Activated gamma-delta T cell treated with anti-CD3 and anti-CD28 coated beads, Interleukin-2, amount 50 U/mL, for 16 hours (primary cell): ENCODE results near the gene MUC15.
"Not testable (repeated sequence)": the region's sequence is repeated elsewhere in the genome, so short reads cannot be mapped to it uniquely, and the experiment has no call there.

ENCODE experiments used
- DNase-seq: peaks from one replicate; pipeline ENCODE4 v3.0.0-alpha.2; 2020; ENCODE audit warnings: low read depth

The MUC15 gene, protein sequence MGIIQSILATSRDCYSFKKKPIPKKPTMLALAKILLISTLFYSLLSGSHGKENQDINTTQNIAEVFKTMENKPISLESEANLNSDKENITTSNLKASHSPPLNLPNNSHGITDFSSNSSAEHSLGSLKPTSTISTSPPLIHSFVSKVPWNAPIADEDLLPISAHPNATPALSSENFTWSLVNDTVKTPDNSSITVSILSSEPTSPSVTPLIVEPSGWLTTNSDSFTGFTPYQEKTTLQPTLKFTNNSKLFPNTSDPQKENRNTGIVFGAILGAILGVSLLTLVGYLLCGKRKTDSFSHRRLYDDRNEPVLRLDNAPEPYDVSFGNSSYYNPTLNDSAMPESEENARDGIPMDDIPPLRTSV

GRCh38 chr11:26571861-26572654, at the start of gene MUC15:
TSS of gene MUC15 (minus strand) at chr11:26572263. CDS start at chr11:26567094, 5,169 bp downstream.
- DNase-seq, result no peak

GRCh38 chr11:26621132-26621531, 49.1 kb upstream of the MUC15 start:
- no peak for DNase-seq

- DNase-seq, result no peak
Measured at GRCh38 chr11:26620282-26621045, 48.4 kb upstream of the MUC15 start.

GRCh38 chr11:26618441-26618840, 46.4 kb upstream of the MUC15 start:
- no peak for DNase-seq

DNA sequence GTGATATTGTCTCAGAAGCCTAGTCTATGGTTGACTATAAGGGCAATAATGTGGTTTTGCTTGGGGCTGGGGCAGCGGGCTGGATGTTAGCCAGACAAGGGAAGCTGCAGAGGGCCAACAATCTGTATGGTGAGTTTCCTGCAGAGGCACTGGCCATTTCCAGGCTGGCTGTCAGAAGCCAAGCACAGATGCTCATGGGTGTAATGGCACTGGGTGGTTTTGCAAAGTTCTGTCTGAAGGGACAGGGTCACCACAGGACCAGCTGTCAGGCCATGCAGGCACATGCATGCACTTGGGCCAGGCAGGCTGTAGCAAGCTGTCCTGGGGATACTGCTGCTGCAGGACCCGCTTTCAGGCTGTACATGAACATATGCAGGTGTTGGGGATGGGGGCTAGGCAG, 41.7 kb upstream of the MUC15 start:
- no peak for DNase-seq

- no peak for DNase-seq
Measured at GRCh38 chr11:26608507-26609146, 36.6 kb upstream of the MUC15 start.

DNA sequence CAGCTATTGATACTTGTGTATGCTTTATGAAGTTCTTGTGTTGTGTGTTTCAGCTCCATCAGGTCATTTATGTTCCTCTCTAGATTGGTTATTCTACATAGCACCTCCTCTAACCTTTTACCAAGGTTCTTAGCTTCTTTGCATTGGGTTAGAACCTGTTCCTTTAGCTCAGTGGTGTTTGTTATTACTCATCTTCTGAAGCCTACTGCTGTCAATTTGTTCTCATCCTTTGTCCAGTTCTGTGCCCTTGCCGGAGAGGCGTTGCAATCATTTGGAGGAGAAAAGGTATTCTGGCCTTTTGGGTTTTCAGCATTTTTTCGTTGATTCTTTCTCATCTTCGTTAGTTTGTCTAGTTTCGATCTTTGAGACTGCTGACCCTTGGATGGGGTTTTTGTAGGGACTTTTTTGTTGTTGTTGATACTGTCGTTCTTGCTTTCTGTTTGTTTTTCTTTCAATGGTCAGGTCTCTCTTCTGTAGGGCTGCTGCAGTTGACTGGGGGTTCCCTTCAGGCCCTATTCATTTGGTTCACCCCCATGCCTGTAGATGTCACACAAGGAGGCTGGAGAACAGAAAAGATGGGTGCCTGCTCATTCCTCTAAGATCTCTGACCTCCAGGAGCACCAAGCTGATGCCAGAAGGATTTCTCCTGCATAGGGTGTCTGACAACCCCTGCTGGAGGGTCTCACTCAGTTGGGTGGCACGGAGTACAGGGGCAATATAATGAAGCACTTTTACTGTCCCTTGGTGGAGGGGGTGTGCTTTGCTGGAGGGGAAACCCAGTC, 35.9 kb upstream of the MUC15 start:
- no peak for DNase-seq

DNA sequence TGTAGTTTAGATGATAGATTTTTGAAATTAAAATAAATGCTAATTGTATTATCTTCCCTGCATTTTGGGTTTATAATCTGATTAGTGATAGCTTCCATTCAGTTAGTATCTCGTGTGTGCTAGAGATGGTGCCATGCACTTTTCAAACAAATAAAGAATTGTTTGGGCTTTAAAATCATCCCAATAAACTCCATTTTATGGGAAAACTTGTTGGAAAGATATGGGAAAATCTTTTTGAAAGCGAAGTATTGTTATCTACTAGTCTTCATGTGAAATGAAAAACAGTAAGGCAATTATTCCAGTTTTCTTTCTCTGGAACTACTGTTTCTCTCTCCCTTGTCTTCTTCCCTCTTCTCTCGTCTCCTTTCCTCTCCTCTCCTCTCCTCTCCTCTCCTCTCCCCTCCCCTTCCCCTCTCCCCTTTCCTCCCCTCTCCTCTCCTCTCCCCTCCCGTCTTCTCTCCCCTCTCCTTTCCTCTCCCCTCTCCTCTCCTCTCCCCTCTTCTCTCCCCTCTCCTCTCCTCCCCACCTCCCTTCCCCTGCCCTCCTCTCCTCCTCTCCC, 27.9 kb upstream of the MUC15 start:
- DNase-seq, result no peak

GRCh38 chr11:26599425-26599824, 27.4 kb upstream of the MUC15 start:
- no peak for DNase-seq

GRCh38 chr11:26597899-26598298, 25.8 kb upstream of the MUC15 start:
- no peak for DNase-seq

- not testable (repeated sequence) for DNase-seq
Measured at GRCh38 chr11:26597049-26597689, 25.1 kb upstream of the MUC15 start.

GRCh38 chr11:26595207-26595865, 23.3 kb upstream of the MUC15 start:
- not testable (repeated sequence) for DNase-seq

DNA sequence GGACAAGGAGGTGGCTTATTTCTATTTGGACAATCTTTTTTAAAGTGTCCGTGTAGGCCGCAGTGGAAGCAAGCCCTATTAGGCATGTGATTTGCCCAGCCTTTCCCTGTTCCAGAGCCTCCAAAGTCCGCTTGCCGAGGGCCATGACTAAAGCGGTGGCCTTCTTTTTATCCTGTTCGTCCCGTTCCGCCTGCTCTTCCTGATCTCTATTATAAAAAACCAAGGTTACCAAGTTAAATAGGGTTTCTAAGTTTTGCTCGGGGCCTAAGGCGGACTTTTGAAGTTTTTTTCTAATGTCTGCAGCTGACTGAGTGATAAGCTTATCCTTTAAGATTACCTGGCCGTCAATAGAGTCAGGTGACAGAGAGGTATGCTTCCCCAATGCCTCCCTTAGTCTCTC, 21.6 kb upstream of the MUC15 start:
- no peak for DNase-seq

- DNase-seq, result no peak
Measured at GRCh38 chr11:26587073-26587472, 15.0 kb upstream of the MUC15 start.

- DNase-seq, result no peak
Measured at GRCh38 chr11:26584818-26585217, 12.8 kb upstream of the MUC15 start.

GRCh38 chr11:26583550-26583949, 11.5 kb upstream of the MUC15 start:
- DNase-seq, result no peak

DNA sequence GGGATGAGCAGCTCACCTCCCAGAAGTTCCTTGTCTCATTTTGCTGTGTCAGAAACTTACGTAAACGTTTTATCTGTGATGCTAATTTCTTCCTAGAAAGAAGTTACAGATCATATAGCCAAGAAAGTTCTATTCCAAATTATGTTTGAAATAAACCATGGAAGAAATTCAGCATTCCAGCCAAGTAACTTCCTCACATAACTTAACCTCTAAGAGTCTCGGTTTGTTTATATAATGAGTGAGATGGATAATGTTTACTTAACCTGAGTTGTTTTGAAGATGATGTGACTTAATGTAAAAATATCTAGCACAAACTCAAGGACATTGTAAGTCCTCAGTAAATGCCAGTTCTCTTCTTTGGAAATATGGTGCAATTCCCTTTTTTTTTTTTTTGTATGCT, 8.9 kb upstream of the MUC15 start:
- no peak for DNase-seq

GRCh38 chr11:26579683-26580082, 7.6 kb upstream of the MUC15 start:
- DNase-seq, result no peak

DNA sequence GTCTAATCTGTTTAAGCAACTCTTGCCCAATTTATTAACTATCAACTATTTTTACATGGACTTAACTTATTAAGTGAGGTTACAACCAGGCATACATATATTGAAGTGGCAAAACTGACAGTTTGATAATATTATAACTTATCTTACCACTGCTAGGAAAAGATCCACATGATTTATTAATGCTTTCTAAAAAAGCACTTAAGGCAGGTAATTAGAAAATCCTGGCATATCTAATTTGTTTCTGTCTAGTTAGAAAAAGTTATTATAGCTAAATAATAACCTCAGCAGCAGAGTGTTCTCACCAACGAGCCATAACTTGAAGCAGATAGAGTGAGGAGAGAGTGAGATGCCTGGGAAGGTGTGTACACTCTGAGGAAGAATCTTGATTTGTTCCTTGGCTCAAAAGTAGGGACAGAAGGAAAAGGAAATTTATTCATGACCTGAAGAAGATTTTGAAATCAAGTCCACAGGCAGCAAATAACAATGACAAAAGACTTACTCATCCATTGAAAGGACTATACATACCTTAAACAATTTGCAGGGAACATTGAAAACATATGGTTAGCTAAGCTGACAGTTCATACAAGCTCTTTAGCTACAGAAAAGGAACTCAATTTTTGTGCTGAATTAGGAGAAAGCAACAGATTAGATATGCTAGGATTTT, 7.1 kb upstream of the MUC15 start:
- DNase-seq, result no peak
